Measurements from ENCODE around the gene ATG4D.
"Not testable (repeated sequence)": the region's sequence is repeated elsewhere in the genome, so short reads cannot be mapped to it uniquely, and the experiment has no call there.

Gene ATG4D

GRCh38 chr19:10553087-10553667 is 9.5 kb downstream of the ATG4D start:
- DNase-seq: no peak

DNA sequence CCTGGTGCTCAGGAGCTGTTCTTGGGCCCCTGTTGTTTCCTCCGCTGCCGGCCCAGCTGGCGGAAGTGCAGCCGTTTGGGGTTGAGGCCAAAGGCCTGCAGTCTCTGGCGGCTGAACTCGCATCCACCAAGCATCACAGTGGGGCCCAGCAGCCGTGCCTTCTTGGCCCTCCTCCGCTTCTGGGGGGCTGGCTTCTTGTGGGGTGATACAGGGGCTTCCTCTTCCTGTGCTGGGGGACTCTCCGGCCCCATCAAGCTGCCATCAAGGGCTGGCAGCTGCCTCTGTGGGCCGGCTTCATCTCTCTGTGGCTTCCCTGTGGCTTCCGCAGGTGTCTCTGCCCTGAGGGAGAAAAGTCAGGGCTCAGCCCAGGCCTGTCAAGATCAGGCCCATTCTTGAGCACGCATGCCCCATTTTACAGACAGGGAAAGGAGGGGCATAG is 10.3 kb downstream of the ATG4D start:
- no peak for DNase-seq

GRCh38 chr19:10554760-10555609 is 11.3 kb downstream of the ATG4D start:
- no peak for DNase-seq

DNA sequence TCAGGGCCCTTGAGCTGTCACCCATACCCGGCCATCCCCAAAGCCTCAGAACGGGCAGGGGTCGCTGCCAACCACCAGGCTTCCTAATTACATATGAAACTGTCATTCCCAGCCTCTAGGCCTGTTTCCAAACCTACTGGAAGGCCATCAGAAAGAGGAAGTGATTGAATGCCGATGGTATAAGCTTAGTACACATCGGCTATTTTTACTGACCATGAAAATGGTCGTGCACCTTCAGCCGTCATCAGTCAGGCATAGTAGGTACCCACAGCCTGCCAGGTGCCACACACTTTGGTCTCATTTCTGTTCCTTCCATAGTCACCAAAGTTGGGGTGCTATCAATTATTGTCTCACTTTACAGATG is 11.9 kb downstream of the ATG4D start:
- DNase-seq: no peak

GRCh38 chr19:10557603-10558197 is 14.0 kb downstream of the ATG4D start:
- no peak for DNase-seq

- no peak for DNase-seq
Measured at GRCh38 chr19:10560154-10560553, 16.4 kb downstream of the ATG4D start.

DNA sequence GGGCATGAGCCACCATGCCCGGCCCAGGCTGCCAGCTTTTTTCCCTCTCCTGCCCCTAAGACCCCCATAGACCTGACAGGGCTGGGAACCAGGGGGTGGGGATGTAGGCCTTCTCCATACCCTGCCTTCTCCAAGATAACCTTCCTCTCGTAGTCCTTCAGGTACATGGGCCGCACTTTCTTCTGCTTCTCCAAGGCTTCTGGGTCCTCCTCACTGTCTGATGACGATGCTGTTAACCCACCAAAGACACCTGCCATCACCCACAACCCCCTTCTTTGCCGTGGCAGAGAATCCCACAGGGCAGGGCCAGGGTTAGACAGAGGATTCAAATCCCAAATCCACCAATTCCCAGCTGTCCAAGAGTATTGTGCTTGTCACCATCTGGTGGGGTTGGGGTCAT is 18.9 kb downstream of the ATG4D start:
- DNase-seq: no peak

GRCh38 chr19:10565028-10565566 is 21.4 kb downstream of the ATG4D start:
- DNase-seq: peak; percentile 66

DNA sequence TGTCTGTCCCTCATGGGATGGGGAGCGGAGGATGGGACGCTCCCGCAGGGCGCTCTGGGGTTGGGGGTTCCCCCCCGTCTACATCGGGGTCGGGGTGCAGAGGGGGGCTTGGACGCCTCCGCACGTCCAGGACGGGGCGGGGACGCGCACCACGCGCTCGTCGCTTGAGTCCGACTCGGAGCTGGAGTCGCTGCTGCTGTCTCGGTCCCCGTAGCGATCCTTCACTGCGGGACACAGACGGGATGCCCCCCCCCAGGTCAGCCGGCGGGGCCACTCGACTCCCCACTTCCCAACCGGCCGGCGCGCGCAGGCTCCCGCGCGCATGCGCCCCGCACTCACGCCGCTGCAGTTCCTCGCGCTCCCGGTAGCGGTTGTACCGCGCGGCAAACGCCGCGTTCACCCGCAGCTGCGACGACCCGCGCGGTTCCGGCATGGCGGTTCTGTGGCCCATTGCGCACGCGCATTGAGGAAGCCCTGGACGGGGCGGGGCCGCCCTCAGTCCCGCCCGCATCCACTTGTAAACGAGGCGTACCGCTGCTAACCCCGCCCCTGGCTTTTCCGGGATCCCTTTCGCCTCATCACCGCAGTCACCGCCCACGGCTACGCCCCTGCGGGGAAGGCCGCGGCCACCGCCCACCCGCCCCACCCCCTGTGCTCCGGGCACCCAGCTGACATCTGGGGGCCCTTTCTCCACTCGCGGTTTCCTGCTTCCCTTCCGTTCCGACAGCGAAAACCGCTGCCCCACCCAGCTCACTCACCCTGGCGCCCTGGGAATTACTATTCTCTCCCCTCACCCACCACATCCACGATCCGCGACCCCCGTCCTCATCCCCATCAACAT is 22.1 kb downstream of the ATG4D start, which contains the start of gene KRI1:
KRI1 (minus strand) TSS at position 444 of the 841 bp plus-strand sequence; CDS start at position 433, 11 bp downstream.
- DNase-seq: peak; percentile 96

- DNase-seq: no peak
Measured at GRCh38 chr19:10566408-10566657, 22.6 kb downstream of the ATG4D start.

DNA sequence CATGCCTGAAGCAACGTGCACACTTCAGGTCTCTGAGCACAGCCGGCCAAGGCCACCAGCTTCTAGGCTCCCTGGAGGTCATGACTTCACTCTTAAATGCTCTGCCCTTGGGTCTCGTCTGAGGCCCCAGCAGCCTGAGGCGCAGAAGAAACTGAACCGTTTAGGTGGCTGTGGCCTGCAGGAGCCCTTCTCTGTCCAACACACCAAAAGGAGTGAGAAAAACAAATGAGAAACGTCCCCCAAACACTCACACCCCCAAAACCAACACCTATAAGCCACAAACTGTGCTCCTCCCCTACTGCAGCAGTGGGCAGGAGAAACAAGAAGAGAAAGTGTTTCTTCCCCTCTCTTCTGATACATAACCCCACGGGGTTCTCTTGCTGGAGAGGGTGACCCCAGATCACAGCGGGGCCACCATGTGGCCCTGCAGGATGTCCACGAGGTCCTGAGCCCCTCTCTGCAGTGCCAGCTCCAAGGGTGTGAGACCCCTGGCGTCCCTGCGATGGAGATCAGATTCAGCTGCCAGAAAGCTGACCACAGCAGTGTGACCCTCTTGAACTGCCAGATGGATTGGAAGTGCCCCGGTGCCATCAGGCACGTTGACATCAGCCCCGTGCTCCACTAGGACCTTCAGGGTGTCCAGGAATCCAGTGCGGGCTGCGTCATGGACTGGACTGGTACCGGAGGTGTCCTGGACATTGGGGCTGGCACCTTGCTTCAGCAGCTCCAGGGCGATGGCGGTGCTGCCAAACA is 23.1 kb downstream of the ATG4D start:
- DNase-seq: peak; percentile 51

- no peak for DNase-seq
Measured at GRCh38 chr19:10567656-10568055, 24.0 kb downstream of the ATG4D start.

DNA sequence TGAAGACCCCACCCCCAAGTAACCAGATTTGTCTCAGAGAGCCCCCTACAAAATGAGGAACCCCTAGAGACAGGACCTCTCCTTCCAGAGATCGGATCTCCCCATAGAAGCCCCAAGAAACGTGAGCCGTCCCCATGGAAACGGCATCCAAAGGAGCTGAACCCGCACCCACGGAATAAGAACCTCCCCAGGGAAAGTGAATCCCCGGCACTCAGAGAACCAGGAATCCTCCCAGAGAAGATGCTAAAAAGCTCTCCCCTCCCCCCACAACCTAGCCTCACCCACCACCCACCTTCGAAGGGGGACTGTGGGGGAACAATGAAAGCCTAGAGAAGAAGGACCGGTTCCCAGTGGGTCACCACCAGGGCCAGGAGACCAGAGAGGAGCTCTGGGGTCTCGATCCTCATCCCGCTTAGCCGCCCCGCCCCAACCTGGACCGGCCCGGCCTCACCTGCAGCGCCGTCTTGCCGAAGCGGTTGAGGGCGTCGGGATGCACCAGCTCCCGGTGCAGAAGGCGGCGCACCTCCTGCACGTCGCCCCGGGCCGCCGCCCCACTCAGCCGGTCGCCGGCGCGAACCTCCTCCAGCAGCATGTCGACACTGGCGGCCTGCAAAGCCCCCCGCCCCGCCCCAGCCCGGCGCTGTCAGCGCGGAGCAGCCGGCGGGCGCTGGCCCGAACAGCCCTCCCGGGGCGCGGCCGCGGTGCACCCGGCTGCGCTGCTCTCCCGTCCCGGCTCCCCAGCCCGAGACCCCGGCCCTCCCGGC is 24.5 kb downstream of the ATG4D start:
- peak; percentile 65 for DNase-seq

GRCh38 chr19:10568826-10569651 is 25.3 kb downstream of the ATG4D start, which contains the start of gene CDKN2D:
Gene CDKN2D, minus strand, starts transcription at chr19:10568979. Its CDS starts 326 bp downstream, at chr19:10568653.
- peak; percentile 100 for DNase-seq

DNA sequence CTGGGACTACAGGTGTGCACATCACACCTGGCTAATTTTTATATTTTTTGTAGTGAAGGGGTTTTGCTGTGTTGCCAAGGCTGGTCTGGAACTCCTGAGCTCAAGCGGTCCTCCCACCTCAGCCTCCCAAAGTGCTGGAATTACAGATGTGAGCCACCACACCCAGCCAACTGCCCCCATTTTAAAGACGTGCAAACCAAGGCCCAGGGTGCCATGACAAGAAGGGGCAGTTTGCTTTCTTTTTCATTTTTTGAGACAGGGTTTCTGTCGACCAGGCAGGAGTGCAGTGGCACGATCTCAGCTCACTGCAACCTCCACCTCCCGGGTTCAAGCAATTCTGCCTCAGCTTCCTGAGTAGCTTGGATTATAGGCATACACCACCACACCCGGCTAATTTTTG is 30.1 kb downstream of the ATG4D start:
- DNase-seq: not testable (repeated sequence)

GRCh38 chr19:10574462-10574861 is 30.8 kb downstream of the ATG4D start:
- no peak for DNase-seq

DNA sequence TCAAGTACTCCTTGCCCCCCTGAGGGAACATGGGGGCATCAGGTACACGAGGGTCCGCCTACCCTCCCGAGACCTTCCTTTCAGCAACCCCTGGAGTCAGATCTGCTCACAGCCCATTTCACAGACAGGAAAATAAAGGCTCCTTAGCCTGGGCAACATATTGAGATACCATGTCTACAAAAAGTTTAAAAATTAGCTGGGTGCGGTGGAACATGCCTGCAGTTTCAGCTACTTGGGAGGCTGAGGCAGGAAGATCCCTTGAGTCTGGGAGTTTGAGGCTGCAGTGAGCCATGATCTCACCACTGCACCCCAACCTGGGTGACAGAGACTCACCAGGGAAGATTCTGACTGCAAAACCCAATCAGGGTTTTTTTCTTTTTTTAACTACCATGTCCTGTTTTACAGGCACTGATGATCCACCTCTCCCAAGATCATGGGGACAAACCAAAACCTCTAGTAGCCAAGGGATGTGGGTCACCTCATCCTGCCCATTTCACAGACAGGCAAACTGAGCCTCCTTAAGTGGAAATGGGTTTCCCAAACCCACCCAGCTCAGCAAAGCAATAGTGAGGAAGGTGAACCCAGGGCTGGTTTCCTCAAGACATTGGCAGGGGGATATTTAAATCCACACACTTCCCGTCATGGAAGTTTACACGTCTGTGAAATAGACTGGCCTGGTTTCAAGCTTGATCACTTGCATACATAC is 31.5 kb downstream of the ATG4D start:
- no peak for DNase-seq

DNA sequence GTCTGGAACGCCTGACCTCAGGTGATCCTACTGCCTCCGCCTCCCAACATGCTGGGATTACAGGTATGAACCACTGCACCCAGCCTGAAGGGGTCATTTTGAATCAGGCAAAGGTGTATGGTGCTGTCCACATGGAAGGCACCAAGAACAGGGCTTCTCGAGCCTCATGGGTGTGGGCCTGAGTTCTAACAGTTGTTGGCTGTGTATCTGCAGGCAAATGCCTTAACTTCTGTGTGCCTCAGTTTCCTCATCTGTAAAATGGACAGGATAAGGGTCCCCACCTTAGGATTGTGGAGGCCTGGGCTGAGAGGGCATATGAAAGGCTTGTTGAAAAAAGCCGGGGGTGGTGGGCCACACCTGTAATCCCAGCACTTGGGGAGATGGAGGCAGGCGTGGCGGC is 34.2 kb downstream of the ATG4D start:
- DNase-seq: no peak

DNA sequence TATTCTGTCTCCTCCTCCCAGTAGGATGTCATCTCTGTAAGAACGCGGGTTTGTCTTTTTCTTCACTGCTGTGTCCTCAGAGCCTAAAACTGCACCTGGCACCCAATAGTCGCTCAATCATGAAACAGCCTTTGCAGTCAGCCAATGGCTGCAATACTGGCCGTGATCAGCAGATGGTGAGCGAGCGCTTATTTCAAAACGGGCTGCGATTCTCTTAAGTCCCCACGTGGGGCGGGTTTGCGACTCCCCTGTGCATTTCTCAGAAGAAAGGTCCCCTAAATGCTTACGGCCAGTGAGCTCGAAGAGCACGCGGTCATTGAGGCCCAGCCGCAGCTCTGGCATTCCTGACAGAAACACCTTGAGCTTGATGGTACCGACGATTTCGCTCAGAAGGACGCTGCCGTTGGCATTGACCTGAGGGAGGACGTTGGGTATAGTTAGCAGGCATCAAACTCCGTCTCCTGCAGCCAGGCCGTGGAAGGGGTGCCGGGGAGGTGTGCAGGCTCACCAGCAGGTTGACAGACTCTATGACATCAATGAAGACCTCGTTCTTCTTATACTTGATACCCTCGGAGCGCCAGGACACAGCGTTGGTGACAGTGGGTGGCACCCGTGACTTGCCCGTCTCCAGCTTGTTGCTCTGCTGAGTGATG is 37.4 kb downstream of the ATG4D start:
- DNase-seq: peak; percentile 92
